Measurements from ENCODE around the gene ASB16.

DNA sequence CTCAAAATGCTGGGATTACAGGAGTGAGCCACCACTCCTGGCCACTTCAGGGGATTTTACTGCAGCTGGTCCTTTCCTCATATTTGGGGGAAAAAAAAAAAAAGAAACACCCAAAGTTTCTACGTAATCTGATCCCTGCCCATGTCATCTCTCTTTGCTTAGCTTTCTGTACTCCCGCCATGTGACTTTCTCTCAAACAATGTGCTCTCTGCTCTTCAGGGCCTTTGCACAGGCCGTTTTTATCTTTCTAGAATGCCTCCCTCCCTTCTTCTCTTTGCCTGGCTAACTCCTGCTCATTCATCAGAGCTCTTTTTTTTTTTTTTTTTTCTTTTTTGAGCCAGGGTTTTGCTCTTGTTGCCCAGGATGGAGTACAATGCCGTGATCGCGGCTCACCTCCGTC is 42.1 kb upstream of the ASB16 start:
- TF ChIP-seq ISL1 (CRISPR knock-in tag; IDR thresholded peaks at IDR 0.05): no peak
- TF ChIP-seq ZFP3 (CRISPR knock-in tag; IDR thresholded peaks at IDR 0.05): no peak
- no peak for TF ChIP-seq PATZ1 (CRISPR knock-in tag; IDR thresholded peaks at IDR 0.05; ENCODE audit: borderline replicate concordance)

Data from SK-N-SH treated with all-trans-retinoic acid at 6 μM for 48 hours (cell line).